HEK293 (cell line): ENCODE data around the gene XPNPEP2.

Experiments used
- CTCF ChIP-seq: fragments of 450-650 bp; formaldehyde crosslinking; IDR thresholded peaks from 2 replicates; pipeline ENCODE4 v1.5.1; 2016; ENCODE audit warnings: missing biosample characterization, missing genetic modification characterization
- KLF8 ChIP-seq: fragments of 450-650 bp; formaldehyde crosslinking; IDR thresholded peaks from 2 replicates; pipeline ENCODE4 v1.5.1; 2016; ENCODE audit warnings: missing biosample characterization, missing genetic modification characterization
- YY1 ChIP-seq: fragments of 450-650 bp; formaldehyde crosslinking; IDR thresholded peaks from 2 replicates; pipeline ENCODE4 v1.5.1; 2018; ENCODE audit warnings: missing biosample characterization, missing genetic modification characterization
- ZNF121 ChIP-seq: fragments of 450-650 bp; formaldehyde crosslinking; IDR thresholded peaks from 2 replicates; pipeline ENCODE4 v1.5.1; 2016; ENCODE audit warnings: missing biosample characterization, missing genetic modification characterization
- ZNF133 ChIP-seq: fragments of 450-650 bp; formaldehyde crosslinking; IDR thresholded peaks from 2 replicates; pipeline ENCODE4 v1.5.1; 2016; ENCODE audit warnings: missing biosample characterization, missing genetic modification characterization
- ZNF510 ChIP-seq: fragments of 450-650 bp; formaldehyde crosslinking; IDR thresholded peaks from 2 replicates; pipeline ENCODE4 v1.5.1; 2018; ENCODE audit warnings: mild to moderate bottlenecking, missing genetic modification characterization, missing biosample characterization; ENCODE audit not compliant: insufficient replicate concordance
- ZNF571 ChIP-seq: fragments of 450-650 bp; formaldehyde crosslinking; IDR thresholded peaks from 2 replicates; pipeline ENCODE4 v1.5.0; 2017; ENCODE audit warnings: missing biosample characterization, missing genetic modification characterization
- ZNF580 ChIP-seq: fragments of 450-650 bp; formaldehyde crosslinking; IDR thresholded peaks from 2 replicates; pipeline ENCODE4 v1.5.1; 2016; ENCODE audit warnings: missing biosample characterization, missing genetic modification characterization
- ZNF791 ChIP-seq: fragments of 450-650 bp; formaldehyde crosslinking; IDR thresholded peaks from 2 replicates; pipeline ENCODE4 v1.5.1; 2016; ENCODE audit warnings: missing biosample characterization, missing genetic modification characterization

- TF ChIP-seq ZNF571 (tag by site-specific recombination), result no peak
- no peak for TF ChIP-seq CTCF (tag by site-specific recombination)
- TF ChIP-seq KLF8 (tag by site-specific recombination), result no peak
- no peak for TF ChIP-seq ZNF791 (tag by site-specific recombination)
- no peak for TF ChIP-seq ZNF510
- no peak for TF ChIP-seq ZNF133 (tag by site-specific recombination)
- no peak for TF ChIP-seq ZNF121 (tag by site-specific recombination)
- no peak for TF ChIP-seq ZNF580 (tag by site-specific recombination)
- TF ChIP-seq YY1 (tag by site-specific recombination), result no peak
Observed at GRCh38 chrX:129792586-129793291, 54.0 kb downstream of the XPNPEP2 start.
